Endothelial cell of umbilical vein (primary cell): ENCODE data around the gene OXTR. TPM values are rescaled to one million over a fixed set of nuclear protein-coding genes. Genes with fewer than 3 reads are reported as not detected.

Experiments
- BruUV-seq: library from RNA; stranded (reverse); fragments of 400-500 nt; replicated peaks from 2 replicates; lab custom pipeline; 2021; lab: Mats Ljungman, UMichigan
- CTCF ChIA-PET: fragments of 300-600, 350-600 bp; sonication (Branson Sonifier 250); formaldehyde crosslinking; loops from one replicate; lab custom pipeline; 2021; ENCODE audit warnings: antibody characterized with exemption, inconsistent platforms; lab: Charles Lee
- POLR2A ChIA-PET: fragments of 300-600, 350-600 bp; sonication (Branson Sonifier 250); formaldehyde crosslinking; loops from one replicate; lab custom pipeline; 2021; ENCODE audit warnings: antibody characterized with exemption, inconsistent platforms; lab: Charles Lee
- DNase-seq: peaks from one replicate; pipeline ENCODE4 v3.0.0-alpha.2; 2011; ENCODE audit warnings: low read depth, low spot score
- FAIRE-seq: peaks from 2 replicates; lab custom pipeline; 2011; peaks lifted over from hg19 to GRCh38; lab: Jason Lieb, UNC
- H2AFZ ChIP-seq: 2 replicates; pipeline ENCODE4 v1.6.0; 2012; ENCODE audit warnings: low read depth, low read length, control low read depth, inconsistent platforms
- H3K27ac ChIP-seq: 2 replicates; pipeline ENCODE4 v1.5.1; 2011; ENCODE audit warnings: low read depth, mild to moderate bottlenecking, control low read depth, low read length, moderate library complexity; ENCODE audit not compliant: insufficient read depth
- H3K27me3 ChIP-seq, 2 experiments: 2 replicates each; pipeline versions ENCODE4 v1.6.0 to v1.6.1; 2011; ENCODE audit warnings: low read length in 2 of 2, mixed read lengths in 1 of 2; ENCODE audit not compliant: control insufficient read depth in 2 of 2, insufficient read depth in 2 of 2
- H3K36me3 ChIP-seq, 2 experiments: 2 replicates in 1 of 2; 3 replicates in 1 of 2; pipeline ENCODE4 v1.5.1; 2011; ENCODE audit warnings: low read length in 2 of 2, mild to moderate bottlenecking in 1 of 2, moderate library complexity in 1 of 2; ENCODE audit not compliant: control insufficient read depth in 2 of 2, insufficient read depth in 2 of 2; ENCODE audit errors: extremely low read depth in 1 of 2
- H3K4me1 ChIP-seq: 3 replicates; pipeline ENCODE4 v1.5.1; 2011; ENCODE audit warnings: mild to moderate bottlenecking, low read length; ENCODE audit not compliant: control insufficient read depth, insufficient read depth; ENCODE audit errors: extremely low read depth
- H3K4me2 ChIP-seq: 2 replicates; pipeline ENCODE4 v1.6.1; 2011; ENCODE audit warnings: low read length, control low read depth, mixed read lengths; ENCODE audit not compliant: insufficient read depth
- H3K4me3 ChIP-seq, 3 experiments: fragments of 200-600 bp in 1 of 3; sonication (generic), shearing (Covaris generic) in 1 of 3; replicated peaks in 1 of 3; 2 replicates each; pipeline ENCODE4 v1.5.1; 2011 to 2016; ENCODE audit warnings: control low read depth in 3 of 3, low read length in 3 of 3, mild to moderate bottlenecking in 2 of 3, inconsistent platforms in 1 of 3, low read depth in 1 of 3, moderate library complexity in 1 of 3; ENCODE audit not compliant: insufficient read depth in 1 of 3
- H3K79me2 ChIP-seq: 2 replicates; pipeline ENCODE4 v1.6.0; 2012; ENCODE audit warnings: low read length, inconsistent platforms; ENCODE audit not compliant: control insufficient read depth, insufficient read depth
- H3K9ac ChIP-seq: replicated peaks from 2 replicates; pipeline ENCODE3; 2011; ENCODE audit warnings: low read length, control low read depth; ENCODE audit not compliant: insufficient read depth; ENCODE audit errors: extremely low read depth
- H3K9me1 ChIP-seq: replicated peaks from 3 replicates; pipeline ENCODE4 v1.6.0; 2011; ENCODE audit warnings: mild to moderate bottlenecking, low read length; ENCODE audit not compliant: control insufficient read depth, insufficient read depth; ENCODE audit errors: extremely low read depth
- H3K9me3 ChIP-seq: replicated peaks from 2 replicates; pipeline ENCODE4 v1.5.1; 2012; ENCODE audit warnings: low read length, inconsistent platforms; ENCODE audit not compliant: control insufficient read depth, insufficient read depth
- H4K20me1 ChIP-seq: replicated peaks from 2 replicates; pipeline ENCODE3; 2011; ENCODE audit warnings: mild to moderate bottlenecking, low read length; ENCODE audit not compliant: control insufficient read depth, insufficient read depth; ENCODE audit errors: extremely low read depth
- CTCF ChIP-seq, 2 donors: IDR thresholded peaks; 1 replicate in 1 of 2; 2 replicates in 1 of 2; pipeline ENCODE4 v1.5.1; 2011; ENCODE audit warnings: low read length in 2 of 2, mild to moderate bottlenecking in 2 of 2, moderate library complexity in 2 of 2, control low read depth in 1 of 2, inconsistent platforms in 1 of 2, low read depth in 1 of 2; ENCODE audit not compliant: insufficient read depth in 1 of 2; ENCODE audit errors: extremely low read depth in 1 of 2
- EZH2 ChIP-seq: IDR thresholded peaks from 2 replicates; pipeline ENCODE4 v1.6.1; 2012; ENCODE audit warnings: borderline replicate concordance, low read depth, mild to moderate bottlenecking, moderate library complexity, low read length, inconsistent platforms; ENCODE audit not compliant: severe bottlenecking
- FOS ChIP-seq: IDR thresholded peaks from 2 replicates; pipeline ENCODE4 v1.6.1; 2011; ENCODE audit warnings: mild to moderate bottlenecking, low read length, moderate library complexity, borderline replicate concordance; ENCODE audit not compliant: insufficient read depth
- GATA2 ChIP-seq: IDR thresholded peaks from 2 replicates; pipeline ENCODE4 v1.7.0; 2011; ENCODE audit warnings: low read depth, mild to moderate bottlenecking, moderate library complexity, mixed read lengths, low read length; ENCODE audit not compliant: insufficient read length, insufficient read depth
- JUN ChIP-seq: IDR thresholded peaks from 2 replicates; pipeline ENCODE4 v1.6.1; 2011; ENCODE audit warnings: borderline replicate concordance, low read depth; ENCODE audit not compliant: insufficient read length, insufficient read depth
- MYC ChIP-seq: IDR thresholded peaks from one replicate; pipeline ENCODE4 v1.6.1; 2011; ENCODE audit warnings: mild to moderate bottlenecking, low read depth, low read length
- POLR2A ChIP-seq: IDR thresholded peaks from 2 replicates; pipeline ENCODE4 v1.6.1; 2012; ENCODE audit warnings: low read depth, mild to moderate bottlenecking, control low read depth, low read length
- POLR2AphosphoS5 ChIP-seq: IDR thresholded peaks from 2 replicates; pipeline ENCODE4 v1.6.1; 2012; ENCODE audit warnings: low read depth, mild to moderate bottlenecking, control low read depth, low read length, moderate library complexity; ENCODE audit not compliant: insufficient read depth
- dilution Hi-C: fragments of 300-500 bp; cut with MboI; formaldehyde crosslinking; loops from one replicate; pipeline ENCODE4 v1.15.0; 2019; ENCODE audit warnings: low sequenced_read_pairs; ENCODE audit not compliant: extremely low pct_ligation_motif_present
- intact Hi-C: fragments of 100-400 bp; cut with micrococcal nuclease; formaldehyde crosslinking; loops from one replicate; pipeline ENCODE4 v1.10.0; 2022
- polyA plus RNA-seq, 4 experiments: library from polyadenylated mRNA; depleted of rRNA in 3 of 4; stranded (reverse) in 3 of 4; unstranded in 1 of 4; fragments of >200 nt; gene quantifications; 2 replicates each; pipeline versions ENCODE4 v1.2.1 to v1.2.3, GENCODE V29; 2011 to 2012; ENCODE audit warnings: missing spikeins in 1 of 4
- total RNA-seq: library from RNA; stranded (reverse); gene quantifications from 2 replicates; pipeline ENCODE4 v1.2.3, GENCODE V29; 2021
- TF ChIP-seq, protein P1 (sequence below): IDR thresholded peaks from 2 replicates; pipeline ENCODE4 v1.6.1; 2011; ENCODE audit not compliant: insufficient read depth, insufficient read length

The OXTR gene
- total and polyA plus RNA-seq, 2 donors (not counting 3 experiments of a cell fraction or from before 2014, with no cell fraction given) = 0.12 to 0.40 TPM

DNA sequence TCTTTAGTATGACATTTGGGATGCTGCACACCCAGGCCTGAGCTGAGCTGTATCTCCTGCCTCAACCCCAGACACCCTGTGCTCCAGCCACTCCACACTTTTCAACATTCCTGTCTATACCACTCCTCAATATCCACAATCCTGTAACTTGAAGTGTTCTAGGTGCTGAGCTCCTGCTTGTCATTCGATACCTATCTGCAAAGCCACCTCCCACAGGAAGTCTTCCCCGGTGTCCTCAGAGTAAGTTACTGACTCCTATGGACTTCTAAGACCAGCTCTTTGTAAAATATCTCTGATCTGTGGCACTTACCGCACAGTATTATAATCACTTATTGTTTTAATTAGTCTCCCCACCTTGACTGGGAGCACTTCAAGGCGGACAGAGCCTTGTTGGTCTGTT is 37.0 kb downstream of the OXTR start:
- H4K20me1 ChIP-seq = no peaks in the 10 kb centered on the region
- no peaks in the 10 kb centered on the region for H3K9me1 ChIP-seq
- TF ChIP-seq POLR2A (no peak), JUN (no peak), FOS (no peak), GATA2 (no peak), POLR2AphosphoS5 (no peak)
- no peaks in the 10 kb centered on the region for H3K9me3 ChIP-seq
- no peaks in the 10 kb centered on the region for H3K27me3 ChIP-seq
- H3K9ac ChIP-seq = no peak overlapping the region
- intact Hi-C loops (no loop called here), dilution Hi-C loops (no loop called here)
- POLR2A ChIA-PET = no interaction called here
- no peaks in the 10 kb centered on the region for H3K4me1 ChIP-seq
- no TSS peak for BruUV-seq
- no peaks in the 10 kb centered on the region for H3K36me3 ChIP-seq
- FAIRE-seq = no peak
- H2AFZ ChIP-seq = no peak overlapping the region
- DNase-seq = no peak
- H3K4me3 ChIP-seq = no peak overlapping the region
- H3K79me2 ChIP-seq = no peaks in the 10 kb centered on the region
- no peak overlapping the region for H3K27ac ChIP-seq
- CTCF ChIA-PET = no interaction called here
- no peak overlapping the region for H3K4me2 ChIP-seq

DNA sequence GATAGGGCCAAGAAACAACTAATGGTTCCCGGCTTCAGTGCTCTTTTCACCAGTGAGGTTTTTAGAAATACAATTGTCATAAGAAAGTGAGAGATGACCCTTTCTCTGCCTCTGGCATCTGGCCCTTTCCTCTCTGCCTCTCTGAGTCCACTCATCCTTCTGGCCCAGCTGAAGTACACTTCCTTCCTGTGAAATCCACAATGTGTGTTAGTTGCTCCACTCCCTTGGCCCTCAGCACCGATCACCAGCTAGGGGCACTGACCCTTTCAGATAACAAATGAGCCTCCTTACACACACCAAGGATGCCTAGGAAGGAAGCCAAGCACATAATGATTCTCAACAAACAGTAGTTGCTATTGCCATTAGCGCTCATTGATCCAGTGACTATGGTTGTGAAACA is 38.8 kb downstream of the OXTR start:
- no peaks in the 10 kb centered on the region for H4K20me1 ChIP-seq
- CTCF ChIA-PET = interaction anchor here (1.1 to 1.8 kb wide), 4 partner anchors 11 to 22 kb away, joined by 3 to 7 read pairs (median 5); no protein-coding TSS in a partner anchor
- H3K4me2 ChIP-seq = no peak overlapping the region
- intact Hi-C loops = no loop called here
- H3K9me1 ChIP-seq = no peaks in the 10 kb centered on the region
- no peak overlapping the region for H2AFZ ChIP-seq
- no peak overlapping the region for H3K9ac ChIP-seq
- H3K79me2 ChIP-seq = no peaks in the 10 kb centered on the region
- dilution Hi-C loops = no loop called here
- no peak overlapping the region for H3K4me3 ChIP-seq
- DNase-seq (no peak), FAIRE-seq (no peak)
- H3K9me3 ChIP-seq = no peaks in the 10 kb centered on the region
- POLR2A ChIA-PET = no interaction called here
- TF ChIP-seq CTCF (IDR thresholded peaks at IDR 0.05; ENCODE audit: extremely low read depth in 1 of 2, insufficient read depth in 1 of 2, low read depth in 1 of 2, low read length in 2 of 2) (no peak), FOS (no peak), GATA2 (no peak), POLR2A (no peak), MYC (no peak), EZH2 (no peak), POLR2AphosphoS5 (no peak), JUN (no peak)
- TF ChIP-seq, protein P1, sequence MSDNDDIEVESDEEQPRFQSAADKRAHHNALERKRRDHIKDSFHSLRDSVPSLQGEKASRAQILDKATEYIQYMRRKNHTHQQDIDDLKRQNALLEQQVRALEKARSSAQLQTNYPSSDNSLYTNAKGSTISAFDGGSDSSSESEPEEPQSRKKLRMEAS = no peak
- no peak overlapping the region for H3K27ac ChIP-seq
- BruUV-seq = no TSS peak
- H3K36me3 ChIP-seq = no peaks in the 10 kb centered on the region
- no peaks in the 10 kb centered on the region for H3K27me3 ChIP-seq
- no peaks in the 10 kb centered on the region for H3K4me1 ChIP-seq
